Ectodermal cell (in vitro differentiated cells): Measurements from ENCODE around the gene RFX2. TPM values are rescaled to one million over a fixed set of nuclear protein-coding genes. Genes with fewer than 3 reads are reported as not detected.

Source experiments
- H3K27ac ChIP-seq: 2 replicates; pipeline ENCODE4 v1.7.0; 2013; ENCODE audit warnings: mild to moderate bottlenecking, low read depth, low read length; ENCODE audit not compliant: insufficient read depth, poor library complexity, severe bottlenecking
- H3K27me3 ChIP-seq: 2 replicates; pipeline ENCODE4 v1.7.0; 2013; ENCODE audit warnings: mild to moderate bottlenecking, low read length; ENCODE audit not compliant: insufficient read depth, control insufficient read depth, poor library complexity, severe bottlenecking
- H3K36me3 ChIP-seq: one replicate; pipeline ENCODE4 v1.7.0; 2013; ENCODE audit warnings: low read length; ENCODE audit not compliant: control insufficient read depth, insufficient read depth
- H3K4me1 ChIP-seq: one replicate; pipeline ENCODE4 v1.7.0; 2013; ENCODE audit warnings: low read length; ENCODE audit not compliant: control insufficient read depth, insufficient read depth
- H3K4me3 ChIP-seq: 2 replicates; pipeline ENCODE4 v1.7.0; 2013; ENCODE audit warnings: low read depth, low read length, control low read depth; ENCODE audit not compliant: insufficient read depth
- H3K9me3 ChIP-seq: 2 replicates; pipeline ENCODE4 v1.7.0; 2013; ENCODE audit warnings: mild to moderate bottlenecking, low read length, moderate library complexity; ENCODE audit not compliant: control insufficient read depth
- WGBS, 2 experiments: methylation state at CpG; one replicate each; pipeline ENCODE4 v1.1.7; 2013; ENCODE audit warnings: missing lambda C conversion rate in 2 of 2; 5-methylcytosine and 5-hydroxymethylcytosine counted together
- polyA plus RNA-seq, 4 experiments: library from polyadenylated mRNA; stranded (reverse); fragments of 50-300 nt; gene quantifications; one replicate each; pipeline ENCODE4 v1.2.3, GENCODE V29; 2013

RFX2 gene
- polyA plus RNA-seq (2013, experiment 1 of 4): 10.8 TPM
- 11.5 TPM for polyA plus RNA-seq (2013, experiment 2 of 4)
- polyA plus RNA-seq (2013, experiment 3 of 4): 17.3 TPM
- polyA plus RNA-seq (2013, experiment 4 of 4): 14.2 TPM

GRCh38 chr19:6110360-6110977, at the start of gene RFX2:
Gene RFX2 (minus strand): TSS chr19:6110500. CDS start chr19:6047496, 63,004 bp downstream.
- Histone ChIP-seq H3K27ac (no peak within 1 kb of the TSS), H3K27me3 (peaks cover 25% of the 10 kb centered on the region), H3K4me1 (peaks cover 9% of the 10 kb centered on the region), H3K4me3 (peak within 1 kb of the TSS; percentile 54), H3K36me3 (no peaks in the 10 kb centered on the region), H3K9me3 (no peaks in the 10 kb centered on the region)
- 0% methylated on average over 73 to 74 of the region's 75 CpGs for WGBS, 2 experiments

GRCh38 chr19:6156033-6156432, 45.7 kb upstream of the RFX2 start:
- no peaks in the 10 kb centered on the region for H3K4me1 ChIP-seq
- WGBS, 2 experiments: 47 to 61% methylated on average over 2 of the region's 2 CpGs
- H3K36me3 ChIP-seq: no peaks in the 10 kb centered on the region
- H3K9me3 ChIP-seq: no peaks in the 10 kb centered on the region
- H3K27me3 ChIP-seq: no peaks in the 10 kb centered on the region
- H3K4me3 ChIP-seq: no peak overlapping the region
- no peak overlapping the region for H3K27ac ChIP-seq

- H3K9me3 ChIP-seq: peaks cover 2% of the 10 kb centered on the region
- H3K4me3 ChIP-seq: no peak overlapping the region
- 90 to 94% methylated on average over 8 of the region's 8 CpGs for WGBS, 2 experiments
- H3K36me3 ChIP-seq: no peaks in the 10 kb centered on the region
- no peak overlapping the region for H3K27ac ChIP-seq
- H3K4me1 ChIP-seq: no peaks in the 10 kb centered on the region
- no peaks in the 10 kb centered on the region for H3K27me3 ChIP-seq
Measured at GRCh38 chr19:6150289-6150688, 40.0 kb upstream of the RFX2 start.

GRCh38 chr19:6141217-6141616, 30.9 kb upstream of the RFX2 start:
- 61 to 72% methylated on average over 1 of the region's 1 CpG for WGBS, 2 experiments
- Histone ChIP-seq H3K36me3 (no peaks in the 10 kb centered on the region), H3K27ac (no peak overlapping the region), H3K4me3 (no peak overlapping the region), H3K4me1 (no peaks in the 10 kb centered on the region), H3K27me3 (no peaks in the 10 kb centered on the region), H3K9me3 (no peaks in the 10 kb centered on the region)

- Histone ChIP-seq H3K4me3 (no peak overlapping the region), H3K4me1 (no peaks in the 10 kb centered on the region), H3K9me3 (no peaks in the 10 kb centered on the region), H3K36me3 (no peaks in the 10 kb centered on the region), H3K27me3 (no peaks in the 10 kb centered on the region), H3K27ac (no peak overlapping the region)
- WGBS, 2 experiments: 73 to 83% methylated on average over 1 of the region's 2 CpGs
Measured at GRCh38 chr19:6138511-6138910, 28.2 kb upstream of the RFX2 start.

GRCh38 chr19:6138066-6138465, 27.8 kb upstream of the RFX2 start:
- Histone ChIP-seq H3K4me3 (no peak overlapping the region), H3K36me3 (no peaks in the 10 kb centered on the region), H3K27ac (no peak overlapping the region), H3K9me3 (no peaks in the 10 kb centered on the region), H3K27me3 (no peaks in the 10 kb centered on the region), H3K4me1 (no peaks in the 10 kb centered on the region)
- 71 to 72% methylated on average over 7 of the region's 7 CpGs for WGBS, 2 experiments

- Histone ChIP-seq H3K27me3 (no peaks in the 10 kb centered on the region), H3K4me1 (no peaks in the 10 kb centered on the region), H3K9me3 (peaks cover 2% of the 10 kb centered on the region), H3K36me3 (no peaks in the 10 kb centered on the region), H3K27ac (no peak overlapping the region), H3K4me3 (no peak overlapping the region)
- 95% methylated on average over 5 of the region's 5 CpGs for WGBS, 2 experiments
Measured at GRCh38 chr19:6133231-6133630, 22.9 kb upstream of the RFX2 start.

- Histone ChIP-seq H3K4me1 (no peaks in the 10 kb centered on the region), H3K4me3 (no peak overlapping the region), H3K27me3 (no peaks in the 10 kb centered on the region), H3K36me3 (no peaks in the 10 kb centered on the region), H3K27ac (no peak overlapping the region), H3K9me3 (peaks cover 6% of the 10 kb centered on the region)
- WGBS, 2 experiments: 91 to 92% methylated on average over 4 of the region's 4 CpGs
Measured at GRCh38 chr19:6132482-6132881, 22.2 kb upstream of the RFX2 start.

GRCh38 chr19:6127716-6128335, 17.5 kb upstream of the RFX2 start:
- 85 to 89% methylated on average over 5 to 6 of the region's 6 CpGs for WGBS, 2 experiments
- H3K4me3 ChIP-seq: no peak overlapping the region
- H3K27me3 ChIP-seq: no peaks in the 10 kb centered on the region

GRCh38 chr19:6126335-6126974, 16.2 kb upstream of the RFX2 start:
- no peaks in the 10 kb centered on the region for H3K27me3 ChIP-seq
- no peaks in the 10 kb centered on the region for H3K36me3 ChIP-seq
- peaks cover 6% of the 10 kb centered on the region for H3K9me3 ChIP-seq
- H3K4me1 ChIP-seq: no peaks in the 10 kb centered on the region
- H3K27ac ChIP-seq: no peak overlapping the region
- H3K4me3 ChIP-seq: no peak overlapping the region
- 38 to 53% methylated on average over 3 of the region's 3 CpGs for WGBS, 2 experiments

More at GRCh38 chr19:6127716-6128335, 17.5 kb upstream of the RFX2 start:
- Histone ChIP-seq H3K9me3 (peaks cover 6% of the 10 kb centered on the region), H3K4me1 (no peaks in the 10 kb centered on the region), H3K36me3 (no peaks in the 10 kb centered on the region), H3K27ac (no peak overlapping the region)
